Activated CD4-positive, alpha-beta T cell treated with anti-CD3 and anti-CD28 coated beads for 36 hours (primary cell): ENCODE data around the gene CEMP1. TPM values are rescaled to one million over a fixed set of nuclear protein-coding genes. Genes with fewer than 3 reads are reported as not detected.
A peak's percentile ranks its signal among the peaks of the same experiment; 100 is the strongest.
"Not testable (repeated sequence)": the region's sequence is repeated elsewhere in the genome, so short reads cannot be mapped to it uniquely, and the experiment has no call there.

ENCODE experiments used
- ATAC-seq: fragments of 200-7000 bp; cut with Tn5 transposase; one replicate; pipeline ENCODE4 v1.10.0; 2021; ENCODE audit warnings: mild to moderate bottlenecking, moderate library complexity
- CTCF ChIA-PET: fragments of 350-600 bp; sonication (Branson Sonifier 250); formaldehyde crosslinking; loops from one replicate; lab custom pipeline; 2021; ENCODE audit warnings: antibody characterized with exemption; lab: Charles Lee
- POLR2A ChIA-PET: fragments of 350-600 bp; sonication (Branson Sonifier 250); formaldehyde crosslinking; loops from one replicate; lab custom pipeline; 2021; ENCODE audit warnings: antibody characterized with exemption, inconsistent platforms; lab: Charles Lee
- DNase-seq: peaks from one replicate; pipeline ENCODE4 v3.0.0-alpha.2; 2020
- H3K27ac Mint-ChIP-seq: one replicate; pipeline ENCODE4 v1.8.0; 2021; ENCODE audit warnings: mixed read lengths
- H3K27me3 Mint-ChIP-seq: one replicate; pipeline ENCODE4 v1.8.0; 2021; ENCODE audit warnings: mixed read lengths
- H3K36me3 Mint-ChIP-seq: one replicate; pipeline ENCODE4 v1.8.0; 2021; ENCODE audit warnings: low read depth, mixed read lengths
- H3K4me1 Mint-ChIP-seq: one replicate; pipeline ENCODE4 v1.8.0; 2021; ENCODE audit warnings: mixed read lengths
- H3K4me3 Mint-ChIP-seq: one replicate; pipeline ENCODE4 v1.8.0; 2021; ENCODE audit warnings: mild to moderate bottlenecking, moderate library complexity, mixed read lengths
- H3K9me3 Mint-ChIP-seq: one replicate; pipeline ENCODE4 v1.8.0; 2021; ENCODE audit warnings: low read depth, mixed read lengths
- intact Hi-C, 2 experiments: fragments of 100-400 bp; cut with DNase I in 1 of 2; cut with micrococcal nuclease in 1 of 2; formaldehyde crosslinking; loops; one replicate each; pipeline versions ENCODE4 v1.14.2 to v1.15.1; 2022 to 2024; cut with DNase I, micrococcal nuclease
- total RNA-seq, 2 experiments: library from RNA; stranded (reverse); gene quantifications; one replicate each; pipeline ENCODE4 v1.2.3, GENCODE V29; 2021

The CEMP1 gene
- total RNA-seq, 2 experiments from 2014 or later = not detected

GRCh38 chr16:2554709-2555425 is 23.7 kb upstream of the CEMP1 start:
- POLR2A ChIA-PET, H3K27me3 Mint-ChIP-seq, H3K4me3 Mint-ChIP-seq, H3K27ac Mint-ChIP-seq, intact Hi-C loops, DNase-seq, CTCF ChIA-PET, H3K4me1 Mint-ChIP-seq, H3K9me3 Mint-ChIP-seq, H3K36me3 Mint-ChIP-seq: not testable (repeated sequence)
- peak; percentile 61 for ATAC-seq

DNA sequence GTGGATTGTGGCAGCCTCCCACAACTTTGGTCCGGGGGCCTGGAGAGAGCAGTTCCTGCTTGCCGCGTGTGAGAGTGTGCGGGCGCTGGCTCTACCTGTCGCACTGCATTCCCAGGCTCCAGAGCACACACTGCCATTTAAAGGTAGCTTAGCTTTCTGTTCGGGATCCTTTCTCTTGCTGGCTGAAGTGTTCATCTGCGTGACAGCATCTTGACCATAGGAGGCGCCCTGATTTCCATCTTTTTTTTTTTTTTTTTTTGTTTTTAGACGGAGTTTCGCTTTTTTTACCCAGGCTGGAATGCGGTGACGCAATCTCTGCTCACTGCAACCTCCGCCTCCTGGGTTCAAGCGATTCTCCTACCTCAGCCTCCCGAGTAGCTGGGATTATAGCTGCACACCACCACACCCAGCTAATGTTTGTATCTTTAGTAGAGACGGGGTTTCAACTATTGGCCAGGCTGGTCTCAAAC is 20.2 kb upstream of the CEMP1 start:
- POLR2A ChIA-PET, CTCF ChIA-PET, intact Hi-C loops: not testable (repeated sequence)

GRCh38 chr16:2550283-2550878 is 19.2 kb upstream of the CEMP1 start:
- H3K4me3 Mint-ChIP-seq = not testable (repeated sequence)

More for the DNA sequence above, 20.2 kb upstream of the CEMP1 start:
- not testable (repeated sequence) for H3K36me3 Mint-ChIP-seq, H3K27ac Mint-ChIP-seq, ATAC-seq, H3K27me3 Mint-ChIP-seq, H3K9me3 Mint-ChIP-seq, H3K4me3 Mint-ChIP-seq, H3K4me1 Mint-ChIP-seq, DNase-seq

DNA sequence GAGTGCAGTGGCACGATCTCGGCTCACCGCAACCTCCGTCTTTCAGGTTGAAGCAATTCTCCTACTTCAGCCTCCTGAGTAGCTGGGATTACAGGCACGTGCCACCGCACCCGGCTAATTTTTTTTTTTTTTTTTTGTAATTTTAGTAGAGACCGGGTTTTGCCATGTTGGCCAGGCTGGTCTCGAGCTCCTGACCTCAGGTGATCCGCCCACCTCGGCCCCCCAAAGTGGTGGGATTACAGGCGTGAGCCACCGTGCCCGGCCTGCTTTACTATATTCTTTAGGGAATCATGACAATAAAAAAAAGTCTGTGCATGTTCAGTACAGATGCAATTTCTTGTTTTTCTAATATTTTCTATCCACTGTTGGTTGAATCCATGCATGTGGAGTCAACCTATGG is 12.6 kb upstream of the CEMP1 start:
- CTCF ChIA-PET, DNase-seq, POLR2A ChIA-PET, H3K9me3 Mint-ChIP-seq, H3K27me3 Mint-ChIP-seq, H3K27ac Mint-ChIP-seq, H3K4me3 Mint-ChIP-seq, H3K36me3 Mint-ChIP-seq, intact Hi-C loops, ATAC-seq: not testable (repeated sequence)
- peaks cover 27% of the 10 kb centered on the region for H3K4me1 Mint-ChIP-seq

More at GRCh38 chr16:2550283-2550878, 19.2 kb upstream of the CEMP1 start:
- ATAC-seq, intact Hi-C loops, H3K36me3 Mint-ChIP-seq, H3K4me1 Mint-ChIP-seq, H3K27ac Mint-ChIP-seq, H3K9me3 Mint-ChIP-seq, CTCF ChIA-PET, POLR2A ChIA-PET, H3K27me3 Mint-ChIP-seq, DNase-seq: not testable (repeated sequence)

DNA sequence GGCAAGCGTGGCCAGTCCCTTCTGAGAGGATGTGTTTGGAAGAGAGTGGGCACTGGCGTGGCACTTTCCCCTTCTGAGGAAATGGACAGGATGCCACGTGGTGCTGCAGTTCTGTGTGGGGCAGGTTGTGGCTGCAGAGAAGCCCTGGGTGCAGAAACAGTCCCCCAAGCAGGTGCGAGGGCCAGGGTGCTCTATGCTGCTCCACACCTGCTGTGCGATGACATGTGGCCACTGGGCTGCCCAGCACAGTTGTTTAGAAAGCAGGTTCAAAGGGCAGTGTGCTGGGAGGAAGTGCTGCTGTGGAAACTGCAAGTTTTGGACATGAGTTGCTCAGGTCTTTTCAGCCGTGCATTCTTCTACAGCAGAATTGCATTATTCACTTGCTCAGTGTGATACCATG is 10.2 kb upstream of the CEMP1 start:
- H3K36me3 Mint-ChIP-seq, H3K27me3 Mint-ChIP-seq, H3K9me3 Mint-ChIP-seq, POLR2A ChIA-PET, DNase-seq, intact Hi-C loops, H3K27ac Mint-ChIP-seq, CTCF ChIA-PET, ATAC-seq: not testable (repeated sequence)
- peaks cover 35% of the 10 kb centered on the region for H3K4me1 Mint-ChIP-seq
- peak overlapping the region; percentile 10 for H3K4me3 Mint-ChIP-seq

GRCh38 chr16:2540912-2541311 is 9.7 kb upstream of the CEMP1 start:
- H3K27ac Mint-ChIP-seq, H3K9me3 Mint-ChIP-seq, DNase-seq, CTCF ChIA-PET, H3K27me3 Mint-ChIP-seq, POLR2A ChIA-PET, intact Hi-C loops, H3K36me3 Mint-ChIP-seq, ATAC-seq: not testable (repeated sequence)
- peak overlapping the region; percentile 10 for H3K4me3 Mint-ChIP-seq
- H3K4me1 Mint-ChIP-seq = peaks cover 35% of the 10 kb centered on the region

- H3K36me3 Mint-ChIP-seq, CTCF ChIA-PET, H3K27ac Mint-ChIP-seq, H3K9me3 Mint-ChIP-seq, H3K27me3 Mint-ChIP-seq, POLR2A ChIA-PET: not testable (repeated sequence)
- H3K4me1 Mint-ChIP-seq = peaks cover 35% of the 10 kb centered on the region
- peak; percentile 59 for DNase-seq
- peak overlapping the region; percentile 80 for H3K4me3 Mint-ChIP-seq
- peak; percentile 11 for ATAC-seq
- intact Hi-C loops = loop anchor here in 1 of 2 experiments (5.0 kb wide), 2 partner anchors 928 to 1953 kb away; partner anchors contain the start of genes CRAMP1 and IFT140
Measured at GRCh38 chr16:2539845-2540458, 8.7 kb upstream of the CEMP1 start.

DNA sequence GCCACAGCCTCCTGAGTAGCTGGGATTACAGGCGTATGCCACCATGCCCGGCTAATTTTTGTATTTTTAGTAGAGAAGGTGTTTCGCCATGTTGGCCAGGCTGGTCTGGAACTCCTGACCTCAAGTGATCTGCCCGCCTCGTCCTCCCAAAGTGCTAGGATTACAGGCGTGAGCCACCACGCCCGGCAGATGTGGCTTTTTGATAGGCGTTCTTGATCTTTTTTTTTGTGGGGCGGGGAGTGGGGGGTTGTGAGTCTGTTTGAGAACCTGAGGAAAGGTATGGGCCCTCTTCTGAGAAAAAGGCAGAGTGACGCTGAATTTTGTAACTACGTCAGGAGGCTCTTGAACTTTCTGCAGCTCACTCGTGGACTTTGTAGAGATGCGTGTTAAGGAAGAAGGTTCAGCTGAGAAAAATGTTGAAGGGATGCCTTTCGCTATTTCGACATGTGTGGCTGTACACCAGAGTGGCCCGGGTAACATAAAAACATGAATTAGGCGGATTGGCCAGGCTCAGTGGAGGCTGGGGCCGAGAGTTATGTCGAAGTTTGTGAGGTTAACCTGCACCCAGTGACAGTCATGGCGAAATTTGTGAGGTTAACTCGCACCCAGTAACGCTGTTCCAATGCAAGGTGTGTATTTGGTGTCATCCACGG is 8.1 kb upstream of the CEMP1 start:
- ATAC-seq, H3K27me3 Mint-ChIP-seq, H3K36me3 Mint-ChIP-seq, POLR2A ChIA-PET, DNase-seq, CTCF ChIA-PET, H3K9me3 Mint-ChIP-seq: not testable (repeated sequence)
- peak overlapping the region; percentile 80 for H3K4me3 Mint-ChIP-seq
- H3K4me1 Mint-ChIP-seq = peaks cover 35% of the 10 kb centered on the region
- intact Hi-C loops = loop anchor here in 1 of 2 experiments (5.0 kb wide), 2 partner anchors 927 to 1952 kb away; partner anchors contain the start of genes CRAMP1 and IFT140
- peak overlapping the region; percentile 66 for H3K27ac Mint-ChIP-seq

- ATAC-seq (peak; percentile 93), DNase-seq (peak; percentile 97)
- H3K4me1 Mint-ChIP-seq = peaks cover 38% of the 10 kb centered on the region
- ChIA-PET POLR2A (no interaction called here), CTCF (interaction anchor here (0.6 kb wide), 1 partner anchor 55 kb away, joined by 3 read pairs; no protein-coding TSS in a partner anchor)
- H3K27me3 Mint-ChIP-seq = no peaks in the 10 kb centered on the region
- intact Hi-C loops = loop anchor here in 1 of 2 experiments (1.0 to 5.0 kb wide), 17 partner anchors 17 to 1950 kb away; partner anchors contain the start of genes AMDHD2, ATP6V0C, CCNF and CRAMP1
- H3K36me3 Mint-ChIP-seq = peaks cover 7% of the 10 kb centered on the region
- peak within 1 kb of the TSS; percentile 90 for H3K27ac Mint-ChIP-seq
- H3K9me3 Mint-ChIP-seq = no peaks in the 10 kb centered on the region
- peak within 1 kb of the TSS; percentile 83 for H3K4me3 Mint-ChIP-seq
Measured at GRCh38 chr16:2537451-2538379, 6.5 kb upstream of the CEMP1 start, which contains the start of gene PDPK1. PDPK1 (plus strand) TSS chr16:2538021; CDS start chr16:2538113, 92 bp downstream.

GRCh38 chr16:2535625-2536013 is 4.4 kb upstream of the CEMP1 start:
- intact Hi-C loops = loop anchor here in 1 of 2 experiments (2.0 to 5.0 kb wide), 4 partner anchors 753 to 1948 kb away; partner anchors contain the start of genes CRAMP1, EME2, IFT140 and MRPS34
- no peak for ATAC-seq
- CTCF ChIA-PET = interaction anchor here (0.5 kb wide), 1 partner anchor 1942 kb away, joined by 3 read pairs; no protein-coding TSS in a partner anchor

More at GRCh38 chr16:2535625-2536013, 4.4 kb upstream of the CEMP1 start:
- peaks cover 7% of the 10 kb centered on the region for H3K36me3 Mint-ChIP-seq
- POLR2A ChIA-PET = no interaction called here
- no peak overlapping the region for H3K27ac Mint-ChIP-seq
- H3K27me3 Mint-ChIP-seq = no peaks in the 10 kb centered on the region
- no peak for DNase-seq
- no peaks in the 10 kb centered on the region for H3K9me3 Mint-ChIP-seq
- H3K4me3 Mint-ChIP-seq = no peak overlapping the region
- H3K4me1 Mint-ChIP-seq = peaks cover 42% of the 10 kb centered on the region
